ENCODE data around the gene TM9SF2.

Gene TM9SF2

GRCh38 chr13:99471221-99472121 lies 29.8 kb upstream of the TM9SF2 start:
- DNase-seq (ENCODE audit: extremely low read depth, insufficient read length): no peak
- no peak overlapping the region for H3K4me3 ChIP-seq (replicated peaks; ENCODE audit: low read depth, low read length)
- H3K27me3 ChIP-seq (replicated peaks; ENCODE audit: control insufficient read depth, insufficient read depth, low read length): no peaks in the 10 kb centered on the region
- no peak for TF ChIP-seq CTCF (IDR thresholded peaks at IDR 0.05; ENCODE audit: insufficient read depth, low read length, poor library complexity, severe bottlenecking)
- H3K36me3 ChIP-seq (ENCODE audit: control insufficient read depth, insufficient read depth, low read length): no peaks in the 10 kb centered on the region

DNA sequence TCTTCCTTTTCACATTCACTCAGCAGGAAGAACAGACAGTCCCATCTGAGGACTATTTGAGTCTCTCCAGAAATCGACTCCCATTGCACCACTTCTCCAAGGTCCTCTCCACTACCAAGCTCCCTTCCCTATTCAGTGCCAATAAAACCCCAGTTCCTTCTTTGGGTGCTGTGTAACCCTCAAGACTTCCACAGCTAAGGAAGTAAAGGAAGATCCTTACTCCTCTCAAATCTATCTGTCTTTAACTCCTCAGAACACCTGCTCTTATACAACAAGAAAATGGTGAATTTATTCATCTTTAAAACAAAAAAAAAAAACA lies 29.2 kb upstream of the TM9SF2 start:
- Histone ChIP-seq H3K36me3 (ENCODE audit: control insufficient read depth, insufficient read depth, low read length) (no peaks in the 10 kb centered on the region), H3K4me3 (replicated peaks; ENCODE audit: low read depth, low read length) (no peak overlapping the region), H3K27me3 (replicated peaks; ENCODE audit: control insufficient read depth, insufficient read depth, low read length) (no peaks in the 10 kb centered on the region)
- TF ChIP-seq CTCF (IDR thresholded peaks at IDR 0.05; ENCODE audit: insufficient read depth, low read length, poor library complexity, severe bottlenecking): no peak
- DNase-seq (ENCODE audit: extremely low read depth, insufficient read length): no peak

DNA sequence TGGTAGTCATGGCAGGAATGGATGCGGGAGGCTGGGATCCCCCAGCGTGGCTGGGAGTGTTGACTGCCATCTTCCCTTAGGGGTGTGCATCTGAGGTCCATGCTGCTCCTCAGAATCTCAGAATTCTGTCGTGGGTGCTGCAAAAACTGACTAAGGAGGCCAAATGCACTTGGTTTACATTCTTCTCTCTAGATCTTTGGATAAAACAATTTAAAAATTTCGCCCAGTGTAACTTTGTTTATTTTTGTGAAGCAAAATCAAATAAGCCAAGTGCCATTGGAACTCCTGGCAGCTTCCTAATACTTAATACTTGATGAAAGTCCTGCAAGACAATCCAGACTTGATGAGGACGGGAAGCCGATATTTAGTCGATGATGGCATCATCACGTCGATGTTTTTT lies 27.8 kb upstream of the TM9SF2 start:
- no peak for TF ChIP-seq CTCF (IDR thresholded peaks at IDR 0.05; ENCODE audit: insufficient read depth, low read length, poor library complexity, severe bottlenecking)
- DNase-seq (ENCODE audit: extremely low read depth, insufficient read length): no peak
- Histone ChIP-seq H3K36me3 (ENCODE audit: control insufficient read depth, insufficient read depth, low read length) (no peaks in the 10 kb centered on the region), H3K27me3 (replicated peaks; ENCODE audit: control insufficient read depth, insufficient read depth, low read length) (no peaks in the 10 kb centered on the region), H3K4me3 (replicated peaks; ENCODE audit: low read depth, low read length) (no peak overlapping the region)

DNA sequence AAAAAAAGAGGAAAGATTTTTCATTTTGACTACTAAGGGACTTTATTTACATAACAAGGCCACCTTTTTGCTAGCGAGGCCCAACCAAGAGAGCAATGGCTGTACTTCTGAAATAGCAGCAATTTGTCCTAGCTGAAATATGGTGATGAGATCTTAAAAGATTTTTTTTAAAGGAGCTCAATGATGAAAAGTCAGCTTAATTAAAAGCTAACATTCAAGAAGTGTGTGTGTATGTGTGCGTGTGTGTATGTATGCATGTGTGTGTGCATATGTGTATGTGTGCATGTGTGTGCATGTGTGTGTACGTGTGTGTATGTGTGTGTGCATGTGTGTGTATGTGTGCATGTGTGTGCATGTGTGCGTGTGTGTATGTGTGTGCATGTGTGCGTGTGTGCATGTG lies 24.6 kb upstream of the TM9SF2 start:
- H3K27me3 ChIP-seq (replicated peaks; ENCODE audit: control insufficient read depth, insufficient read depth, low read length): no peaks in the 10 kb centered on the region
- no peaks in the 10 kb centered on the region for H3K36me3 ChIP-seq (ENCODE audit: control insufficient read depth, insufficient read depth, low read length)
- no peak for DNase-seq (ENCODE audit: extremely low read depth, insufficient read length)
- no peak overlapping the region for H3K4me3 ChIP-seq (replicated peaks; ENCODE audit: low read depth, low read length)
- TF ChIP-seq CTCF (IDR thresholded peaks at IDR 0.05; ENCODE audit: insufficient read depth, low read length, poor library complexity, severe bottlenecking): no peak

GRCh38 chr13:99477493-99477892 lies 23.8 kb upstream of the TM9SF2 start:
- Histone ChIP-seq H3K27me3 (replicated peaks; ENCODE audit: control insufficient read depth, insufficient read depth, low read length) (no peaks in the 10 kb centered on the region), H3K4me3 (replicated peaks; ENCODE audit: low read depth, low read length) (no peak overlapping the region), H3K36me3 (ENCODE audit: control insufficient read depth, insufficient read depth, low read length) (no peaks in the 10 kb centered on the region)
- no peak for DNase-seq (ENCODE audit: extremely low read depth, insufficient read length)
- no peak for TF ChIP-seq CTCF (IDR thresholded peaks at IDR 0.05; ENCODE audit: insufficient read depth, low read length, poor library complexity, severe bottlenecking)
